CD4-positive, alpha-beta T cell (primary cell): ENCODE data around the gene MINDY3. TPM values are rescaled to one million over a fixed set of nuclear protein-coding genes. Genes with fewer than 3 reads are reported as not detected.

ENCODE experiments used
- ATAC-seq: fragments of 200-7000 bp; cut with Tn5 transposase; one replicate; pipeline ENCODE4 v1.10.0; 2022; ENCODE audit warnings: mild to moderate bottlenecking; ENCODE audit not compliant: poor library complexity
- CTCF ChIA-PET: fragments of 350-600 bp; sonication (Branson Sonifier 250); formaldehyde crosslinking; loops from one replicate; lab custom pipeline; 2021; ENCODE audit warnings: antibody characterized with exemption, inconsistent platforms; lab: Charles Lee
- POLR2A ChIA-PET: fragments of 350-600 bp; sonication (Branson Sonifier 250); formaldehyde crosslinking; loops from one replicate; lab custom pipeline; 2021; ENCODE audit warnings: antibody characterized with exemption, inconsistent platforms; lab: Charles Lee
- DNase-seq, 14 experiments: peaks; one replicate each; pipeline ENCODE4 v3.0.0-alpha.2; 2013 to 2020; ENCODE audit warnings: mixed read lengths in 2 of 14
- H3K27ac ChIP-seq, 2 donors: one replicate each; pipeline versions ENCODE4 v1.5.1 to v1.7.0; 2013; ENCODE audit warnings: low read length in 2 of 2, low read depth in 1 of 2, mild to moderate bottlenecking in 1 of 2
- H3K27me3 ChIP-seq, 2 experiments: 1 replicate in 1 of 2; 2 replicates in 1 of 2; pipeline versions ENCODE4 v1.6.1 to v1.7.0; 2013; ENCODE audit warnings: low read length in 2 of 2, control low read depth in 1 of 2, mild to moderate bottlenecking in 1 of 2, moderate library complexity in 1 of 2; ENCODE audit not compliant: insufficient read depth in 2 of 2, control insufficient read depth in 1 of 2
- H3K36me3 ChIP-seq: one replicate; pipeline ENCODE4 v1.6.1; 2013; ENCODE audit warnings: low read length, control low read depth; ENCODE audit not compliant: insufficient read depth
- H3K4me1 ChIP-seq: one replicate; pipeline ENCODE4 v1.6.1; 2013; ENCODE audit warnings: low read length, control low read depth; ENCODE audit not compliant: insufficient read depth
- H3K4me3 ChIP-seq: one replicate; pipeline ENCODE4 v1.5.1; 2013; ENCODE audit warnings: mild to moderate bottlenecking, low read length, moderate library complexity
- H3K9me3 ChIP-seq, 2 experiments: 1 replicate in 1 of 2; 2 replicates in 1 of 2; pipeline versions ENCODE4 v1.6.1 to v1.7.0; 2013; ENCODE audit warnings: low read length in 2 of 2, mild to moderate bottlenecking in 2 of 2, control low read depth in 1 of 2, moderate library complexity in 1 of 2; ENCODE audit not compliant: control insufficient read depth in 1 of 2, insufficient read depth in 1 of 2
- H3K27ac Mint-ChIP-seq: one replicate; pipeline ENCODE4 v1.8.0; 2020; ENCODE audit warnings: mixed read lengths
- H3K27me3 Mint-ChIP-seq: one replicate; pipeline ENCODE4 v1.8.0; 2021; ENCODE audit warnings: mixed read lengths
- H3K36me3 Mint-ChIP-seq: one replicate; pipeline ENCODE4 v1.8.0; 2021; ENCODE audit warnings: low read depth, mixed read lengths
- H3K4me1 Mint-ChIP-seq: one replicate; pipeline ENCODE4 v1.8.0; 2021; ENCODE audit warnings: low read depth, mixed read lengths
- H3K4me3 Mint-ChIP-seq: one replicate; pipeline ENCODE4 v1.8.0; 2020; ENCODE audit warnings: mild to moderate bottlenecking, mixed read lengths
- H3K9me3 Mint-ChIP-seq: one replicate; pipeline ENCODE4 v1.8.0; 2020; ENCODE audit warnings: mixed read lengths
- CTCF ChIP-seq: fragments of 200-600 bp; IDR thresholded peaks from one replicate; pipeline ENCODE4 v1.8.0; 2022; ENCODE audit warnings: antibody characterized with exemption, mild to moderate bottlenecking
- intact Hi-C, 2 experiments: fragments of 100-400 bp; cut with DNase I in 1 of 2; cut with micrococcal nuclease in 1 of 2; formaldehyde crosslinking; loops; one replicate each; pipeline versions ENCODE4 v1.15.1 to v1.9.0; 2023 to 2025; cut with DNase I, micrococcal nuclease
- total RNA-seq, 174 experiments: library from RNA in 2 of 174; stranded (reverse) in 2 of 174; gene quantifications; one replicate each; pipeline ENCODE4 v1.2.3 and lab custom pipeline; 2021 to 2026

The MINDY3 gene
- total RNA-seq, 2 experiments from 2014 or later = 39.8 to 40.6 TPM

- TF ChIP-seq CTCF = no peak
- H3K9me3 ChIP-seq = no peaks in the 10 kb centered on the region
- Mint-ChIP-seq H3K27ac (no peak overlapping the region), H3K36me3 (no peaks in the 10 kb centered on the region), H3K4me3 (no peak overlapping the region), H3K27me3 (peaks cover 55% of the 10 kb centered on the region), H3K4me1 (no peaks in the 10 kb centered on the region), H3K9me3 (no peaks in the 10 kb centered on the region)
- ATAC-seq (no peak), DNase-seq (no peak)
- H3K4me1 ChIP-seq = no peaks in the 10 kb centered on the region
- intact Hi-C loops = no loop called here
- no peaks in the 10 kb centered on the region for H3K36me3 ChIP-seq
- H3K4me3 ChIP-seq = no peak overlapping the region
- no peak overlapping the region for H3K27ac ChIP-seq
- ChIA-PET POLR2A (no interaction called here), CTCF (no interaction called here)
- peaks cover 5 to 24% of the 10 kb centered on the region in 2 experiments for H3K27me3 ChIP-seq
These were observed 37.0 kb upstream of the MINDY3 start for GRCh38 chr10:15897287-15897686.

GRCh38 chr10:15896654-15897053 is 36.3 kb upstream of the MINDY3 start:
- ChIA-PET CTCF (no interaction called here), POLR2A (no interaction called here)
- no peaks in the 10 kb centered on the region for H3K36me3 ChIP-seq
- H3K4me3 ChIP-seq = no peak overlapping the region
- DNase-seq (no peak), ATAC-seq (no peak)
- Mint-ChIP-seq H3K9me3 (no peaks in the 10 kb centered on the region), H3K4me1 (no peaks in the 10 kb centered on the region), H3K36me3 (no peaks in the 10 kb centered on the region), H3K27me3 (peaks cover 55% of the 10 kb centered on the region), H3K27ac (no peak overlapping the region), H3K4me3 (no peak overlapping the region)
- no peak overlapping the region for H3K27ac ChIP-seq
- H3K27me3 ChIP-seq = peaks cover 5 to 24% of the 10 kb centered on the region in 2 experiments
- H3K4me1 ChIP-seq = no peaks in the 10 kb centered on the region
- H3K9me3 ChIP-seq = no peaks in the 10 kb centered on the region
- intact Hi-C loops = no loop called here
- no peak for TF ChIP-seq CTCF

DNA sequence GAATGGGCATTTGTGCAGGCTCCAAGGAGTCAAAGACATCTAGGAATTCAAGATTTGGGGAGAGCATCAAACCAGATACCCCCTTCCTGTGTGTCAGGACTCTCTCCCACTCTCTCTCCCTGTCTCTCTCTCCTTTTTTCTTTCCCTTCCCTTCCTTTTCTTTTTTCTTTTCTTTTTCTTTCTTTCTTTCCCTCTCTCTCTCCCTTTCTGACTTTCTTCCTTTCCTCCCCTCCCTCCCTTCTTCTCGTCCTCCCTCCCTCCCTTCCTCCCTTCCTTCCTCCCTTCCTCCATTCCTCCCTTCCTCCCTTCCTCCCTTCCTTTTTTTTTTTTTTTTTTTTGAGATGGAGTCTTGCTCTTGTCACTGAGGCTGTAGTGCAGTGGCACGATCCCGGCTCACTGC is 24.1 kb upstream of the MINDY3 start:
- ChIA-PET CTCF (no interaction called here), POLR2A (no interaction called here)
- Histone ChIP-seq H3K4me1 (no peaks in the 10 kb centered on the region), H3K27ac (no peak overlapping the region), H3K9me3 (no peaks in the 10 kb centered on the region), H3K36me3 (no peaks in the 10 kb centered on the region), H3K4me3 (no peak overlapping the region), H3K27me3 (peaks cover 0 to 5% of the 10 kb centered on the region in 2 experiments)
- TF ChIP-seq CTCF = no peak
- intact Hi-C loops = no loop called here
- H3K36me3 Mint-ChIP-seq = no peaks in the 10 kb centered on the region
- no peak for ATAC-seq
- no peak overlapping the region for H3K27ac Mint-ChIP-seq
- H3K9me3 Mint-ChIP-seq = no peaks in the 10 kb centered on the region
- DNase-seq = no peak
- no peaks in the 10 kb centered on the region for H3K4me1 Mint-ChIP-seq
- H3K4me3 Mint-ChIP-seq = no peak overlapping the region
- peaks cover 81% of the 10 kb centered on the region for H3K27me3 Mint-ChIP-seq
